Measurements from ENCODE around the gene STARD8. TPM values are rescaled to one million over a fixed set of nuclear protein-coding genes. Genes with fewer than 3 reads are reported as not detected.
A peak's percentile ranks its signal among the peaks of the same experiment; 100 is the strongest.

STARD8 gene
- total and polyA plus RNA-seq, 4 experiments from 2014 or later, result 0.14 to 0.86 (median 0.47) TPM; not detected in 1

DNA sequence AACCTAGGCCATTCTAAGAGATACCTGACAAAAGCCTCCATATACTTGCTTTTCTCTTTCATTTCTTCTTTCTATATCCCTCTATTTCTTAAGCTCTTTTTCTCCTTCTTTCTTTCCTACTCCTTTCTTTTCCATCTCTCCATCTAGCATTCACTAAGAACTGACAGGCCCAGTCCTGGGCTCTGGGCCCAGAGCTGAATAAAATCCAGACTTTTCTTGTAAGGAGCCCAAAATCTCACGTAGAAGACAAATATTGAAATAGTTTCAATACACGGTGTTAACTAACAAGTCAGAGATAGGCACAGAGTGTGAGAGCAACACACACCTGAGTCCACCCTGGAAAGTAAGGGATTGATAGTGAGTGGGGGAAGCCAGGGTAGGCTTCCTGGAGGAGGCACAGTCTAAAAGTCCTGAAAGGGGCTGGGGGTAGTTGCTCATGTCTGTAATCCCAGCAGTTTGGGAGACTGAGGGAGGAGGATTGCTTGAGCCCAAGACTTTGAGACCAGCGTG is 108.2 kb downstream of the STARD8 start:
- no peaks in the 10 kb centered on the region for H3K4me1 Mint-ChIP-seq
- H3K36me3 Mint-ChIP-seq, result no peaks in the 10 kb centered on the region
- POLR2A ChIA-PET (ENCODE audit: partially characterized antibody), result no interaction called here
- H3K4me3 ChIP-seq (ENCODE audit: low read length in 2 of 2), result no peak overlapping the region
- no peak overlapping the region for H3K4me3 Mint-ChIP-seq
- H3K27ac ChIP-seq (ENCODE audit: low read depth, low read length), result no peak overlapping the region
- no peaks in the 10 kb centered on the region for H3K4me1 ChIP-seq (ENCODE audit: insufficient read depth, low read length)
- H3K9me3 ChIP-seq (ENCODE audit: control insufficient read depth in 1 of 2, low read length in 2 of 2), result no peaks in the 10 kb centered on the region
- no peak for DNase-seq
- no peaks in the 10 kb centered on the region for H3K27me3 ChIP-seq (ENCODE audit: insufficient read depth, low read length)
- no peak overlapping the region for H3K27ac Mint-ChIP-seq
- peaks cover 0 to 1% of the 10 kb centered on the region in 2 donors for H3K27me3 Mint-ChIP-seq
- H3K36me3 ChIP-seq (ENCODE audit: insufficient read depth, low read length), result no peaks in the 10 kb centered on the region
- no peaks in the 10 kb centered on the region for H3K9me3 Mint-ChIP-seq
- intact Hi-C loops (cut with micrococcal nuclease), result no loop called here
- CTCF ChIA-PET (ENCODE audit: partially characterized antibody), result no interaction called here

GRCh38 chrX:68757331-68757730 is 109.9 kb downstream of the STARD8 start:
- no peaks in the 10 kb centered on the region for H3K4me1 ChIP-seq (ENCODE audit: insufficient read depth, low read length)
- POLR2A ChIA-PET (ENCODE audit: partially characterized antibody), result no interaction called here
- Mint-ChIP-seq H3K27me3 (peaks cover 0 to 1% of the 10 kb centered on the region in 2 donors), H3K27ac (no peak overlapping the region), H3K36me3 (no peaks in the 10 kb centered on the region), H3K9me3 (no peaks in the 10 kb centered on the region), H3K4me1 (no peaks in the 10 kb centered on the region), H3K4me3 (no peak overlapping the region)
- H3K27me3 ChIP-seq (ENCODE audit: insufficient read depth, low read length), result no peaks in the 10 kb centered on the region
- H3K9me3 ChIP-seq (ENCODE audit: control insufficient read depth in 1 of 2, low read length in 2 of 2), result no peaks in the 10 kb centered on the region
- no peak overlapping the region for H3K4me3 ChIP-seq (ENCODE audit: low read length in 2 of 2)
- intact Hi-C loops (cut with micrococcal nuclease), result no loop called here
- CTCF ChIA-PET (ENCODE audit: partially characterized antibody), result no interaction called here
- no peak for DNase-seq
- no peaks in the 10 kb centered on the region for H3K36me3 ChIP-seq (ENCODE audit: insufficient read depth, low read length)
- H3K27ac ChIP-seq (ENCODE audit: low read depth, low read length), result no peak overlapping the region

DNA sequence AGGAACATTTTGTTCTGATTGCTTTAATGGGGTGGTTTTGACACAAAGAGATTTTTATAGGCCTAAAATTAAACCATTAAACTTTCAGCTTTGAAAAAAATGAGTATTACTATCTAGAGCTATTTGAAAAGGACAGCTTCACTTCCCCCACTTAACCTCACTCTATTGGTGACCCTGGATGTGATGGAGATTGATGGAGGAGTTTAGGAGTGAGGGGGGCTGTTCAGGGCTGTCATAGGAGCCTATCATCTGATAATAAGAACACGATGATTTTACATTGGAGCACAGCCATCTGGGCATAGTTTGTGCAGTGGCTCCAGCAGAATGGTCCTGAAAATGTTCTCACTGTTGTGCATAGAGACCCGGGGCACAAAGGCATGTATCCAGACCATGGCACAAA is 110.3 kb downstream of the STARD8 start:
- Histone ChIP-seq H3K9me3 (ENCODE audit: control insufficient read depth in 1 of 2, low read length in 2 of 2) (no peaks in the 10 kb centered on the region), H3K27ac (ENCODE audit: low read depth, low read length) (no peak overlapping the region), H3K4me3 (ENCODE audit: low read length in 2 of 2) (no peak overlapping the region), H3K36me3 (ENCODE audit: insufficient read depth, low read length) (no peaks in the 10 kb centered on the region), H3K27me3 (ENCODE audit: insufficient read depth, low read length) (no peaks in the 10 kb centered on the region), H3K4me1 (ENCODE audit: insufficient read depth, low read length) (no peaks in the 10 kb centered on the region)
- no peaks in the 10 kb centered on the region for H3K4me1 Mint-ChIP-seq
- CTCF ChIA-PET (ENCODE audit: partially characterized antibody), result no interaction called here
- H3K36me3 Mint-ChIP-seq, result no peaks in the 10 kb centered on the region
- H3K27ac Mint-ChIP-seq, result no peak overlapping the region
- POLR2A ChIA-PET (ENCODE audit: partially characterized antibody), result no interaction called here
- no peaks in the 10 kb centered on the region for H3K9me3 Mint-ChIP-seq
- intact Hi-C loops (cut with micrococcal nuclease), result no loop called here
- no peak for DNase-seq
- H3K4me3 Mint-ChIP-seq, result no peak overlapping the region
- peaks cover 0 to 1% of the 10 kb centered on the region in 2 donors for H3K27me3 Mint-ChIP-seq

- H3K4me1 ChIP-seq (ENCODE audit: insufficient read depth, low read length), result no peaks in the 10 kb centered on the region
- Mint-ChIP-seq H3K27ac (no peak overlapping the region), H3K36me3 (no peaks in the 10 kb centered on the region), H3K27me3 (peaks cover 0 to 1% of the 10 kb centered on the region in 2 donors), H3K4me1 (no peaks in the 10 kb centered on the region), H3K9me3 (no peaks in the 10 kb centered on the region), H3K4me3 (no peak overlapping the region)
- no peaks in the 10 kb centered on the region for H3K9me3 ChIP-seq (ENCODE audit: control insufficient read depth in 1 of 2, low read length in 2 of 2)
- H3K27ac ChIP-seq (ENCODE audit: low read depth, low read length), result no peak overlapping the region
- H3K36me3 ChIP-seq (ENCODE audit: insufficient read depth, low read length), result no peaks in the 10 kb centered on the region
- no peak overlapping the region for H3K4me3 ChIP-seq (ENCODE audit: low read length in 2 of 2)
- CTCF ChIA-PET (ENCODE audit: partially characterized antibody), result no interaction called here
- no peaks in the 10 kb centered on the region for H3K27me3 ChIP-seq (ENCODE audit: insufficient read depth, low read length)
- intact Hi-C loops (cut with micrococcal nuclease), result no loop called here
- POLR2A ChIA-PET (ENCODE audit: partially characterized antibody), result no interaction called here
- DNase-seq, result no peak
Measured at GRCh38 chrX:68758671-68759070, 111.2 kb downstream of the STARD8 start.

DNA sequence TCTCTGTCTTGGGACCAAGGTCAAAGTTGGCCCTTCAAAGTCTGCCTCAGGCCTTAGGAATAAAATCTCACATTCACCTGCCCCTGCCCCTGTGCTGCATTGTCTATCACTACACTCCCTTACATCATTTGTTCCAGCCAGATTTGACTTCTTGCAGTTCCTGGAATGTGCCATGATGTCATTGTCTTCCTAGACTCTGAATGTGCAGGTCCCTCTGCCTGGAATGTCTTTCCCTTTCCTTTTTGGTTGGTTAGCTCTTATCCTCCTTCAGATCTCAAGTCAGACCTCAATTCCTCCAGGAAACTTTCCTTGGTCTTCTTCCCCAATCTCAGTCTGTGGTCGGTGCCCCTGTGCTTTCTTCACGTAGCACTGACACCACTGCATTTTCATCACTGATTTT is 113.6 kb downstream of the STARD8 start:
- no peak overlapping the region for H3K4me3 Mint-ChIP-seq
- Histone ChIP-seq H3K9me3 (ENCODE audit: control insufficient read depth in 1 of 2, low read length in 2 of 2) (no peaks in the 10 kb centered on the region), H3K4me3 (ENCODE audit: low read length in 2 of 2) (no peak overlapping the region), H3K4me1 (ENCODE audit: insufficient read depth, low read length) (no peaks in the 10 kb centered on the region), H3K36me3 (ENCODE audit: insufficient read depth, low read length) (no peaks in the 10 kb centered on the region), H3K27ac (ENCODE audit: low read depth, low read length) (no peak overlapping the region), H3K27me3 (ENCODE audit: insufficient read depth, low read length) (no peaks in the 10 kb centered on the region)
- H3K36me3 Mint-ChIP-seq, result no peaks in the 10 kb centered on the region
- H3K27ac Mint-ChIP-seq, result no peak overlapping the region
- ChIA-PET CTCF (ENCODE audit: partially characterized antibody) (no interaction called here), POLR2A (ENCODE audit: partially characterized antibody) (no interaction called here)
- DNase-seq, result no peak
- no peaks in the 10 kb centered on the region for H3K9me3 Mint-ChIP-seq
- no peaks in the 10 kb centered on the region for H3K27me3 Mint-ChIP-seq
- no peaks in the 10 kb centered on the region for H3K4me1 Mint-ChIP-seq
- intact Hi-C loops (cut with micrococcal nuclease), result no loop called here

- intact Hi-C loops (cut with micrococcal nuclease), result no loop called here
- DNase-seq, result no peak
- Histone ChIP-seq H3K4me1 (ENCODE audit: insufficient read depth, low read length) (no peaks in the 10 kb centered on the region), H3K9me3 (ENCODE audit: control insufficient read depth in 1 of 2, low read length in 2 of 2) (no peaks in the 10 kb centered on the region), H3K36me3 (ENCODE audit: insufficient read depth, low read length) (no peaks in the 10 kb centered on the region), H3K27me3 (ENCODE audit: insufficient read depth, low read length) (no peaks in the 10 kb centered on the region), H3K4me3 (ENCODE audit: low read length in 2 of 2) (no peak overlapping the region), H3K27ac (ENCODE audit: low read depth, low read length) (no peak overlapping the region)
- H3K4me1 Mint-ChIP-seq, result no peaks in the 10 kb centered on the region
- H3K27ac Mint-ChIP-seq, result no peak overlapping the region
- CTCF ChIA-PET (ENCODE audit: partially characterized antibody), result no interaction called here
- no peaks in the 10 kb centered on the region for H3K9me3 Mint-ChIP-seq
- POLR2A ChIA-PET (ENCODE audit: partially characterized antibody), result no interaction called here
- peaks cover 0 to 1% of the 10 kb centered on the region in 2 donors for H3K27me3 Mint-ChIP-seq
- no peak overlapping the region for H3K4me3 Mint-ChIP-seq
- H3K36me3 Mint-ChIP-seq, result no peaks in the 10 kb centered on the region
Measured at GRCh38 chrX:68762766-68763165, 115.3 kb downstream of the STARD8 start.

GRCh38 chrX:68763481-68763880 is 116.0 kb downstream of the STARD8 start:
- no peaks in the 10 kb centered on the region for H3K36me3 ChIP-seq (ENCODE audit: insufficient read depth, low read length)
- no peaks in the 10 kb centered on the region for H3K27me3 ChIP-seq (ENCODE audit: insufficient read depth, low read length)
- H3K9me3 Mint-ChIP-seq, result no peaks in the 10 kb centered on the region
- CTCF ChIA-PET (ENCODE audit: partially characterized antibody), result no interaction called here
- H3K27me3 Mint-ChIP-seq, result peaks cover 0 to 1% of the 10 kb centered on the region in 2 donors
- POLR2A ChIA-PET (ENCODE audit: partially characterized antibody), result no interaction called here
- no peaks in the 10 kb centered on the region for H3K4me1 ChIP-seq (ENCODE audit: insufficient read depth, low read length)
- no peak overlapping the region for H3K27ac Mint-ChIP-seq
- H3K4me3 ChIP-seq (ENCODE audit: low read length in 2 of 2), result no peak overlapping the region
- no peak overlapping the region for H3K27ac ChIP-seq (ENCODE audit: low read depth, low read length)
- H3K4me1 Mint-ChIP-seq, result no peaks in the 10 kb centered on the region
- intact Hi-C loops (cut with micrococcal nuclease), result no loop called here
- no peaks in the 10 kb centered on the region for H3K9me3 ChIP-seq (ENCODE audit: control insufficient read depth in 1 of 2, low read length in 2 of 2)
- DNase-seq, result no peak
- H3K36me3 Mint-ChIP-seq, result no peaks in the 10 kb centered on the region
- H3K4me3 Mint-ChIP-seq, result peak overlapping the region in 1 of 8 donors; percentile 36

Measured in CD4-positive, alpha-beta memory T cell (primary cell).